Uterus (tissue), 2 donors: Measurements from ENCODE around the gene PLPP1.
"Not testable (repeated sequence)": the region's sequence is repeated elsewhere in the genome, so short reads cannot be mapped to it uniquely, and the experiment has no call there.

Experiments
- POLR2A ChIP-seq, 2 donors: fragments of 450-650 bp; IDR thresholded peaks; one replicate each; pipeline ENCODE4 v1.6.1; 2016; ENCODE audit warnings: antibody characterized with exemption in 2 of 2, mild to moderate bottlenecking in 1 of 2, moderate library complexity in 1 of 2
- TF ChIP-seq, protein P1 (sequence below), 4 experiments: fragments of 200-600 bp in 2 of 4; fragments of 450-650 bp in 2 of 4; sonication (generic) in 2 of 4; IDR thresholded peaks; one replicate each; pipeline ENCODE4 v1.5.1; 2016 to 2019; ENCODE audit warnings: antibody characterized with exemption in 4 of 4, mild to moderate bottlenecking in 2 of 4, moderate library complexity in 1 of 4

DNA sequence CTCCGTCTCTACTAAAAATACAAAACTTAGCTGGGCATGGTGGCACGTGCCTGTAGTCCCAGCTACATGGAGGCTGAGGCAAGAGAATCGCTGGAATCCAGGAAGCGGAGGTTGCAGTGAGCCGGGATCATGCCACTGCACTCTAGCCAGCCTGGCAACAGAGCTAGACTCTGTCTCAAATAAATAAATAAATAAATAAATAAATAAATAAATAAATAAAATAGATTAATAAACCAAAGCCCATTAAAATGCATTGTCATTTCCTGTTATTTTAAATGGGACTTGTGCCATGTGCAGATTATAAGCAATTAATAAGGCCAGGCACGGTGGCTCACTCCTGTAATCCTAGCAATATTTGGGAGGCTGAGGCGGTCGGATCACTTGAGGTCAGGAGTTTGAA is 2.6 kb upstream of the PLPP1 start:
- TF ChIP-seq, protein P1, sequence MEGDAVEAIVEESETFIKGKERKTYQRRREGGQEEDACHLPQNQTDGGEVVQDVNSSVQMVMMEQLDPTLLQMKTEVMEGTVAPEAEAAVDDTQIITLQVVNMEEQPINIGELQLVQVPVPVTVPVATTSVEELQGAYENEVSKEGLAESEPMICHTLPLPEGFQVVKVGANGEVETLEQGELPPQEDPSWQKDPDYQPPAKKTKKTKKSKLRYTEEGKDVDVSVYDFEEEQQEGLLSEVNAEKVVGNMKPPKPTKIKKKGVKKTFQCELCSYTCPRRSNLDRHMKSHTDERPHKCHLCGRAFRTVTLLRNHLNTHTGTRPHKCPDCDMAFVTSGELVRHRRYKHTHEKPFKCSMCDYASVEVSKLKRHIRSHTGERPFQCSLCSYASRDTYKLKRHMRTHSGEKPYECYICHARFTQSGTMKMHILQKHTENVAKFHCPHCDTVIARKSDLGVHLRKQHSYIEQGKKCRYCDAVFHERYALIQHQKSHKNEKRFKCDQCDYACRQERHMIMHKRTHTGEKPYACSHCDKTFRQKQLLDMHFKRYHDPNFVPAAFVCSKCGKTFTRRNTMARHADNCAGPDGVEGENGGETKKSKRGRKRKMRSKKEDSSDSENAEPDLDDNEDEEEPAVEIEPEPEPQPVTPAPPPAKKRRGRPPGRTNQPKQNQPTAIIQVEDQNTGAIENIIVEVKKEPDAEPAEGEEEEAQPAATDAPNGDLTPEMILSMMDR (IDR thresholded peaks at IDR 0.05), result not testable (repeated sequence)
- not testable (repeated sequence) for TF ChIP-seq POLR2A (IDR thresholded peaks at IDR 0.05)
